GM21390 (cell line): ENCODE data around the gene NRXN3.

Source experiments
- ATAC-seq: cut with Tn5 transposase; IDR thresholded peaks from one replicate; pipeline ENCODE4 v1.9.1; 2021; ENCODE audit not compliant: unreplicated experiment

NRXN3 gene

GRCh38 chr14:79178719-79179118 lies 1008.5 kb downstream of the NRXN3 start:
- no peak for ATAC-seq

- no peak for ATAC-seq
Measured at GRCh38 chr14:79179985-79180384, 1009.8 kb downstream of the NRXN3 start.

GRCh38 chr14:79180656-79181055 lies 1010.5 kb downstream of the NRXN3 start:
- no peak for ATAC-seq

GRCh38 chr14:79186523-79186922 lies 1016.4 kb downstream of the NRXN3 start:
- ATAC-seq = no peak

- ATAC-seq = no peak
Measured at GRCh38 chr14:79193689-79194477, 1023.7 kb downstream of the NRXN3 start.

- ATAC-seq = no peak
Measured at GRCh38 chr14:79196216-79196615, 1026.0 kb downstream of the NRXN3 start.

GRCh38 chr14:79197516-79197915 lies 1027.3 kb downstream of the NRXN3 start:
- ATAC-seq = no peak

GRCh38 chr14:79199217-79199616 lies 1029.0 kb downstream of the NRXN3 start:
- no peak for ATAC-seq

GRCh38 chr14:79201564-79202207 lies 1031.5 kb downstream of the NRXN3 start:
- no peak for ATAC-seq

- no peak for ATAC-seq
Measured at GRCh38 chr14:79204591-79204990, 1034.4 kb downstream of the NRXN3 start.

- no peak for ATAC-seq
Measured at GRCh38 chr14:79209418-79209817, 1039.2 kb downstream of the NRXN3 start.

GRCh38 chr14:79225815-79226214 lies 1055.6 kb downstream of the NRXN3 start:
- no peak for ATAC-seq

- ATAC-seq = no peak
Measured at GRCh38 chr14:79229383-79229909, 1059.3 kb downstream of the NRXN3 start.

- no peak for ATAC-seq
Measured at GRCh38 chr14:79242666-79243065, 1072.5 kb downstream of the NRXN3 start.

GRCh38 chr14:79246173-79246572 lies 1076.0 kb downstream of the NRXN3 start:
- ATAC-seq = no peak

- ATAC-seq = no peak
Measured at GRCh38 chr14:79248126-79248525, 1078.0 kb downstream of the NRXN3 start.

- no peak for ATAC-seq
Measured at GRCh38 chr14:79248771-79249170, 1078.6 kb downstream of the NRXN3 start.

GRCh38 chr14:79251278-79251677 lies 1081.1 kb downstream of the NRXN3 start:
- ATAC-seq = no peak

- ATAC-seq = no peak
Measured at GRCh38 chr14:79253576-79253975, 1083.4 kb downstream of the NRXN3 start.

GRCh38 chr14:79254069-79254775 lies 1084.0 kb downstream of the NRXN3 start:
- ATAC-seq = no peak

GRCh38 chr14:79256380-79256779 lies 1086.2 kb downstream of the NRXN3 start:
- no peak for ATAC-seq

- ATAC-seq = no peak
Measured at GRCh38 chr14:79260406-79260805, 1090.2 kb downstream of the NRXN3 start.
